ENCODE data around the gene FBXL7.

Gene FBXL7

GRCh38 chr5:15575666-15576065 is 75.7 kb downstream of the FBXL7 start:
- DNase-seq (ENCODE audit: low read depth in 2 of 3, low spot score in 2 of 3) = no peak

GRCh38 chr5:15577132-15577531 is 77.2 kb downstream of the FBXL7 start:
- DNase-seq (ENCODE audit: low read depth in 2 of 3, low spot score in 2 of 3) = no peak

GRCh38 chr5:15577831-15578230 is 77.9 kb downstream of the FBXL7 start:
- DNase-seq (ENCODE audit: low read depth in 2 of 3, low spot score in 2 of 3) = no peak

DNA sequence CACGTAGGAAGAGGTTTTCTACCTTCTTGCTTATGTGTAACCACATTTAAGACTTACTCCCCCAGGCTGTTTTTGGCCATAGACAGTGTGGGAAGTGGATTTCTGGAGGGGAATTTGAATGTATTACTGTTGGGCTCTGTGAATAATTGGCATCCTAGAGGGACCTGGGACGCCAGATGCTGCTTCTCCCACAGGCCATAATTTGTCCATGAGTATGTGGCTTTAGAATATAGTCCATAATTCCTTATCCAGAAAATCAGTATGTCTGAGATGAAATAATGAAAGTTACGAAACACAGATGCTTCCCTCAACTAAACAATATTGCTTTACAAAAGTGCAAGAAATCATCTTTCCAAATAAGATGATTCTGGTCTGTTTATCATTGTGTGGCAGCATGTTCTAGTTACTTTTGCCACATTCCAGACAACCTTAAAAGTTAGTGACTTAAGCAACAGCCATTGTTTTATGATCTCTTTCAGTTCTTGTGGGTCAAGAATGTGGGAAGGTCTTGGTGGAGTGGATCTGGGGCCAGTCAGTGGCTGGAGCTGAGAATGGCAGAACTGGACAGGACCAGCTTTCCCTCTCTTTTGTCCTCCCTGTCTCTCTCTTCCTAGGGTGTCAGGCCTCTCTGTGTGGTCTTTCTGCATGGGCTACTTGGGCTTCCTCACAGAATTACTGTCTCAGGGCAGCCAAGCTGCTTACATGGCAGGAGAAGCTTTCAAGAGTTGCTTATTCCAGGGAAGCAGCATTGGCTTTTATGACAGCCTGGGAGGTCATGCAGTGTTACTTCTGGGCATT is 79.4 kb downstream of the FBXL7 start:
- DNase-seq (ENCODE audit: low read depth in 2 of 3, low spot score in 2 of 3) = no peak

DNA sequence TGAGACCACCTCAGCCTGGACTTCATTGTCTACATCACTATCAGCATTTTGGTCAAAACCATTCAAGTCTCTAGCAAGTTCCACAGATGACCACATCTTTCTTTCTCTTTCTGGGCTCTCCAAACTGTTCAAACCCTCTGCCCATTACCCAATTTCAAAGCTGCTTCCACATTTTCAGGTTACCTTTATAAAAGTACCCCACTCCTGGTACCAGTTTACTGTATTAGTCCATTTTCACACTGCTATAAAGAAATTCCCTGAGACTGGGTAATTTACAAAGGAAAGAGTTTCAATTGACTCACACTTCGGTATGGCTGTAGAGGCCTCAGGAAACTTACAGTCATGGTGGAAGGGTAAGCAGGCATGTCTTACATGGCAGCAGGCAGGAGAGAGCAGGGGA is 84.5 kb downstream of the FBXL7 start:
- no peak for DNase-seq (ENCODE audit: low read depth in 2 of 3, low spot score in 2 of 3)

DNA sequence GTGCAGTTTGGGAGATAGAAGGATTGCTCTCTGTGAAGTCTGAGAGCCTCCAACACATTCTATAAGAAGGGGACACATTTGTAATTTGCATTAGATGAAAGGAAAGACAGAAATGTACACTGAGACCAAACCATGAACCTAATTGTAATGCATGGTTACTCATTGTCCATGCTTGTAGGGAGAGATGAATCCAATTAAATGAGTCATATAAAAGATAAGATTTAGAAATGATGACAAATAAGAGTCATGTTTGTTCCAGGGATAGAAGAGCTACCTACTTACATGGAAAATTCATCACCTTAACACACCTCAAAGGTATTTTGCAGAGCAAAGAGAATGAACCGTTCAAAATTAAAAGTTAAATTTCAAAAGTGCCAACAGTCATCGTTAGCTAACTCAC is 85.1 kb downstream of the FBXL7 start:
- DNase-seq (ENCODE audit: low read depth in 2 of 3, low spot score in 2 of 3) = no peak

DNA sequence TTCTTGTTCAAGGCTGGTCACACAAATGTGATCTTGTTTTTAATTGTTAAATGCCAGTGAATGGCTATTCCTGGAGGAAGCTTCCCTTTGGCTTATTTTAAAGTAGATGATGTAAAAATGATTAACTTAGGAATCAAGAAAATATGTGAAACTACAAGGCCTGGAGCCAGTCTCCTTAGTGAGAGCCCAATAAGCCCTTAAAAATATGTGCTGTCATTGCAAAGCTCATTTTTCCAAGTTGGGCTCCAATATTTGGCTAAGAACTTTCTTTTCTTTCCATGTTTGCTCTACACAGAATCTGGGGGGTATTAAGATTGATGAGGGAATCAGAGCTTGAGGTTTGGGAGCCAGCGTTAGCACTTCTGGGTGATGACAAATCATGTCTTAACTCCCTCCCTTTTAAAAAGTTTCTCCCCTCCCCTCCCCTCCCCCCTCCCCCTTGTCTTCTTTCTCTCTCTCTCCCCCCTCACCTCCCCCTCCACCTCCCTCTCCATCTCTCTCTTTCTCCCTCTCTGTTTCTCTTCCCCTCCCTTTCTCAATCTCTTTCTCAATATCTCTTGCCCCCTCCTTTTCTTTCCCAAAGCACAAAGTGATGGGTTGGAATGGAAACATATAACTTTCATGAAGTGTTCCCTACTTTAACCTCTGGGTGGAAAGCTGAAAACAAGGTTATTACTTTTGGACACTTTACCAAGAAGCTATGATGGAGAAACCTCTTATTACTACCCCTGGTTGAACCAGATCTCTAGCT is 86.0 kb downstream of the FBXL7 start:
- DNase-seq (ENCODE audit: low read depth in 2 of 3, low spot score in 2 of 3) = no peak

DNA sequence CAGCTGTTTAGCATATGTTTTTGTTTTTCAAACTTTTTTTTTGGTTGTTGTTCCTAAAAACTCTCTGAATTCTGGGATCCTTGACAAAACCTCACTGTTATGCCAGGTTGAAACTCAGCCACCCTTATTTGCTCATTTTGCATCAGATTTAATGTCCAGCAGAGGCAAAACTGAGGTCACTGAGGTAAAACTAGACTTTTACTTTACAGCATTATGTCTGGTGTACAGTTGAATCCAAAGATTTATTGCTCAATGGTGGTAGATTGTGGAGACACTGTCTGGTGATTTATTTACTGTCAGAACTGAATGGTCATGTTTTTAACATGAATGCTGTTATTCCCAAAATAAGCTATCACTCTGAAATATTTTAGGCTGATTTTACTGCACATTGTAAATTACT is 87.9 kb downstream of the FBXL7 start:
- no peak for DNase-seq (ENCODE audit: low read depth in 2 of 3, low spot score in 2 of 3)

- no peak for DNase-seq (ENCODE audit: low read depth in 2 of 3, low spot score in 2 of 3)
Measured at GRCh38 chr5:15592728-15593127, 92.7 kb downstream of the FBXL7 start.

- no peak for DNase-seq (ENCODE audit: low read depth in 2 of 3, low spot score in 2 of 3)
Measured at GRCh38 chr5:15594977-15595568, 95.1 kb downstream of the FBXL7 start.

GRCh38 chr5:15595929-15596328 is 95.9 kb downstream of the FBXL7 start:
- DNase-seq (ENCODE audit: low read depth in 2 of 3, low spot score in 2 of 3) = no peak

GRCh38 chr5:15596936-15597335 is 97.0 kb downstream of the FBXL7 start:
- DNase-seq (ENCODE audit: low read depth in 2 of 3, low spot score in 2 of 3) = no peak

- DNase-seq (ENCODE audit: low read depth in 2 of 3, low spot score in 2 of 3) = no peak
Measured at GRCh38 chr5:15597804-15598203, 97.8 kb downstream of the FBXL7 start.

GRCh38 chr5:15598294-15598902 is 98.4 kb downstream of the FBXL7 start:
- DNase-seq (ENCODE audit: low read depth in 2 of 3, low spot score in 2 of 3) = no peak

GRCh38 chr5:15600035-15600434 is 100.1 kb downstream of the FBXL7 start:
- no peak for DNase-seq (ENCODE audit: low read depth in 2 of 3, low spot score in 2 of 3)

GRCh38 chr5:15601274-15601673 is 101.3 kb downstream of the FBXL7 start:
- no peak for DNase-seq (ENCODE audit: low read depth in 2 of 3, low spot score in 2 of 3)

DNA sequence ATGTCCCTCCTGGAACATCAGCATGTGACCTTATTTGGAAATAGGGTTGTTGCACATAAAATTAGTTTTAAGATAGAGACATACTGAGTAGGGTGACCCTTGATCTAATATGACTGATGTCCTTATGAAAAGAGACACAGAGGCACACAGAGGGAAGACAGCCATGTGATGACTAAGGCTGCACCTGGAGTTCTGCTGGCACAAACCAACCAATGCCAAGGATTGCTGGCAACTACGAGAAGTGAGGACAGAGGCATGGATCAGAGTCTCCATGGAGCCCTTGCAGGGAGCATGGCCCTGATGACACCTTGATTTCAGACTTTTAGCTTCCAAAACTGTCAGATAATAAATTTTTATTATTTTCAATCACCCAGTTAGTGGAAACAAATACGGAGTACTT is 101.9 kb downstream of the FBXL7 start:
- no peak for DNase-seq (ENCODE audit: low read depth in 2 of 3, low spot score in 2 of 3)

DNA sequence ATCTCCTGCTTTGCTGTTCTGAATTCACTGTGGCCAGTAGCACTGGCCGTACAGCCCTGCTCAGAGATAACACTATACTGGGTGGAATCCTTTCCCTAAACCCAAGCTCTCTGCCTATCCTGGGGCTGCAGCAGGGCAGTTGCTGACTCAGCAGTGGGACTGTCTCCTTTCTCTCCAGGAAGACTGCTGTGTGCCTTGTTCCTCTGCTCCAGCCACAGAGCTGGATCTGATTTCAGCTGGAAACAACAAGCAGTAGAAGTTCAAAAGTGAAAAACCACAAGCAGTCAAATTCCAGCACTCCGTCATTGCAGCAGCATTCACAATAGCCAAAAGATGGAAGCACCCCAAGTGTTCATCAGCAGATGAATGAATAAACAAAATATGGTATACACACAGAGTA is 105.0 kb downstream of the FBXL7 start:
- no peak for DNase-seq (ENCODE audit: low read depth in 2 of 3, low spot score in 2 of 3)

DNA sequence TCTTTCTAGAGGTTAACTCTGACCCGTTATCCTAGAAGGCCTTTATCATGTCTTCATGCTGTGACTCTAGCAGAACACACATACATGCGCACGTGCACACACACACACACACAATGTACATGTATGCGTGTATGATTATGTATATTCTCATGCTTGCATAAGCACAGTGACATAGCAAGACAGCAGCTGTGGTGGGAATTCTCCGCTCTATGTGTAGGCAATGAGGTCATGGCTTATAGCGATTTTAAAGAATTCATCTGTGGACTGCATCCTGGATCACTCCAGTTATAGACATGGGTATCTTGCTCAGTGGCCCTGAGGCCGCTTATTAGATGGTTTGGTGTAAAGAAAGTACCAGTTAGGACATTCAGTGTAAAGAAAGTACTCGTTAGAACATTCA is 106.2 kb downstream of the FBXL7 start:
- no peak for DNase-seq (ENCODE audit: low read depth in 2 of 3, low spot score in 2 of 3)

GRCh38 chr5:15607076-15607475 is 107.1 kb downstream of the FBXL7 start:
- DNase-seq (ENCODE audit: low read depth in 2 of 3, low spot score in 2 of 3) = no peak

DNA sequence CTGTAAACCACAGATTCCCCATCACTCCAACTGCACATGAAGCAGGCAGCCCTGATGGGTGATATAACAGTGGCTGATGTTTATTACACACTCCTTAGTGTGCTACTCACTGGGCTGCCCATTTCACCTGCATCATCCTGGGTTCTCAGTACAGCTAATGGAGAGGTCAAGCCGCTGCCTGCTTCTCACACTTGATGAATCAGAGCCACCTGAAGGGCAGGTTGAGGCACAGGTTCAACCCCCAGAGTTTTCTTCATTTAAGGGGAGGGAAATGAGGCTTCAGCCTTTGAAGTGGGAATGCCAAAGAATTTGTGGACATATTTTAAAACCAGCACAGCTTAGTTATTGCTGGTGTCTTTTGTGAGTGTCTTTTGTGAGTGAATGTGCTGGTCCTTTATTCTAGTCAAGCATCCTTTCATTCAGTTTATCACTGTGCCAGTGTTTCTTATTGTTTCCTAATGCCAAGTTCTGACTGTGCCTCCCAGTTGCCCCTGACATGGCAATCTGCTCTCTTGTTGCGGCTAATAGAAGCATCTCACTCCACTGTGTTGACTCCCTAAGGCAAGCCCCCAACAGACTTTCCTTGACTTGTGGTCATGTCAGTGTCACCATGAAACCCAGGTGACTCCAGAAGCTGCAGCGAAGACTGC is 109.2 kb downstream of the FBXL7 start:
- no peak for DNase-seq (ENCODE audit: low read depth in 2 of 3, low spot score in 2 of 3)

All from activated CD8-positive, alpha-beta memory T cell treated with anti-CD3 and anti-CD28 coated beads for 48 hours (primary cell).